Mucosa of rectum (tissue), 2 donors: Measurements from ENCODE around the gene MAP7.

ENCODE experiments used
- H3K27ac ChIP-seq, 2 donors: one replicate each; pipeline ENCODE4 v1.7.0; 2013; ENCODE audit warnings: inconsistent platforms in 2 of 2, low read depth in 2 of 2, low read length in 2 of 2
- H3K27me3 ChIP-seq, 2 donors: one replicate each; pipeline ENCODE4 v1.7.0; 2013; ENCODE audit warnings: low read length in 2 of 2; ENCODE audit not compliant: control insufficient read depth in 2 of 2, insufficient read depth in 2 of 2
- H3K36me3 ChIP-seq, 2 donors: one replicate each; pipeline ENCODE4 v1.7.0; 2013; ENCODE audit warnings: low read length in 2 of 2; ENCODE audit not compliant: control insufficient read depth in 2 of 2, insufficient read depth in 2 of 2
- H3K4me1 ChIP-seq, 2 donors: one replicate each; pipeline ENCODE4 v1.7.0; 2013; ENCODE audit warnings: low read length in 2 of 2, mild to moderate bottlenecking in 1 of 2; ENCODE audit not compliant: control insufficient read depth in 2 of 2, insufficient read depth in 2 of 2
- H3K4me3 ChIP-seq, 2 donors: one replicate each; pipeline ENCODE4 v1.7.0; 2013; ENCODE audit warnings: low read length in 2 of 2
- H3K9ac ChIP-seq, 2 donors: one replicate each; pipeline ENCODE4 v1.7.0; 2013; ENCODE audit warnings: low read length in 2 of 2, low read depth in 1 of 2, mild to moderate bottlenecking in 1 of 2
- H3K9me3 ChIP-seq, 2 donors: one replicate each; pipeline ENCODE4 v1.7.0; 2013; ENCODE audit warnings: low read length in 2 of 2; ENCODE audit not compliant: control insufficient read depth in 2 of 2
- donor health status: healthy.
- donor health status: Normal muscosa, but diverticular disease.

Gene MAP7

DNA sequence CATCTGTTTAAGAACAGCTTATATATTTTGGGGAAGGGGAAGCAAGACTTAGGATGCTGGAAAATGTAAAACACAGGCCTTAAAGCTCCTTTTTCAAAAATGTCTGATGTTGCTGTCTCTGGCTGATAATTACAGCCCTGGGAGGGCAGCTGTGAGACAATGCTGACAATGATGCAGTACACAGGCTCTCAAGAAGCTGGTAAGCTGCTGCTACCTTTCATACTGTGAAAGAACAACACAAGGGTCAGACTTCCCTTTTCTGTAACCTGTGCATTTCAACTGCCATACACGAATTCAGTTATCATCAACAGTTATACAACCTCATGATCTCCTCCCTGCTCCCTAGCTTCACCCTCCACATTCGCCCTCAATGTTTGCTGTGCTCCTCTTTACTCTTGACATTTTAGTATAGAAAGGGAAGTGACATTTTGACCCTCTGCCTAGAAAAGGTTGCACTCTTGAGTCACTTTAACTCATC lies 25.2 kb downstream of the MAP7 start:
- no peaks in the 10 kb centered on the region for H3K9me3 ChIP-seq
- H3K4me1 ChIP-seq: peaks cover 2 to 7% of the 10 kb centered on the region in 2 donors
- no peak overlapping the region for H3K4me3 ChIP-seq
- no peaks in the 10 kb centered on the region for H3K27me3 ChIP-seq
- H3K27ac ChIP-seq: no peak overlapping the region
- no peaks in the 10 kb centered on the region for H3K36me3 ChIP-seq
- H3K9ac ChIP-seq: no peak overlapping the region

- Histone ChIP-seq H3K27ac (no peak overlapping the region), H3K27me3 (no peaks in the 10 kb centered on the region), H3K9ac (no peak overlapping the region), H3K4me1 (peaks cover 2 to 7% of the 10 kb centered on the region in 2 donors), H3K9me3 (no peaks in the 10 kb centered on the region), H3K4me3 (no peak overlapping the region), H3K36me3 (no peaks in the 10 kb centered on the region)
Observed at GRCh38 chr6:136524339-136524935, 25.8 kb downstream of the MAP7 start.

- Histone ChIP-seq H3K4me1 (peaks cover 2 to 7% of the 10 kb centered on the region in 2 donors), H3K9me3 (no peaks in the 10 kb centered on the region), H3K9ac (no peak overlapping the region), H3K27ac (no peak overlapping the region), H3K27me3 (no peaks in the 10 kb centered on the region), H3K36me3 (no peaks in the 10 kb centered on the region), H3K4me3 (no peak overlapping the region)
Observed at GRCh38 chr6:136523196-136523595, 27.0 kb downstream of the MAP7 start.

GRCh38 chr6:136522636-136523035 lies 27.6 kb downstream of the MAP7 start:
- H3K27me3 ChIP-seq: no peaks in the 10 kb centered on the region
- no peak overlapping the region for H3K9ac ChIP-seq
- H3K9me3 ChIP-seq: no peaks in the 10 kb centered on the region
- H3K4me3 ChIP-seq: no peak overlapping the region
- H3K27ac ChIP-seq: no peak overlapping the region
- H3K36me3 ChIP-seq: no peaks in the 10 kb centered on the region
- H3K4me1 ChIP-seq: peaks cover 2 to 7% of the 10 kb centered on the region in 2 donors

GRCh38 chr6:136521911-136522310 lies 28.3 kb downstream of the MAP7 start:
- no peak overlapping the region for H3K27ac ChIP-seq
- H3K4me3 ChIP-seq: no peak overlapping the region
- peaks cover 2 to 7% of the 10 kb centered on the region in 2 donors for H3K4me1 ChIP-seq
- no peaks in the 10 kb centered on the region for H3K27me3 ChIP-seq
- H3K9ac ChIP-seq: no peak overlapping the region
- no peaks in the 10 kb centered on the region for H3K9me3 ChIP-seq
- H3K36me3 ChIP-seq: no peaks in the 10 kb centered on the region

DNA sequence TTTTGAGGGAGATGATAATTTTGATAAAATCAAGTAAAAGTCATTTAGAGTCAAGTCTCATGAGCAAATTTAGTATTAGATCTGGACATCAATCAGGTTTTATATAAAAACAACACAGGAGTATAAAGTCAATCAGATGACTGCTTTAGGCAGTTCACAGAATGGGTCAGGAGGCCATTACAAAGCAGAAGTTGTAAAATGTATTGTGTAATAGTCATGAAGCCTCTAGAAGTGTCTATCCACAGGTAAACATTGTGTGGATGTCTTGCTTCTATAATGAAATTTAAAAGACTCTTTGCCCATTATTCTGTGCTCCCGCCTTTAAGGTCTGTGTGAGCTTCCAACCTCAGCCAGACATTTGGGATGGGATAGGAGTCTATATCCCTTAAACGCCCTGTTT lies 28.8 kb downstream of the MAP7 start:
- Histone ChIP-seq H3K9me3 (no peaks in the 10 kb centered on the region), H3K36me3 (no peaks in the 10 kb centered on the region), H3K27ac (no peak overlapping the region), H3K4me3 (no peak overlapping the region), H3K27me3 (no peaks in the 10 kb centered on the region), H3K9ac (no peak overlapping the region), H3K4me1 (peaks cover 2 to 3% of the 10 kb centered on the region in 2 donors)

DNA sequence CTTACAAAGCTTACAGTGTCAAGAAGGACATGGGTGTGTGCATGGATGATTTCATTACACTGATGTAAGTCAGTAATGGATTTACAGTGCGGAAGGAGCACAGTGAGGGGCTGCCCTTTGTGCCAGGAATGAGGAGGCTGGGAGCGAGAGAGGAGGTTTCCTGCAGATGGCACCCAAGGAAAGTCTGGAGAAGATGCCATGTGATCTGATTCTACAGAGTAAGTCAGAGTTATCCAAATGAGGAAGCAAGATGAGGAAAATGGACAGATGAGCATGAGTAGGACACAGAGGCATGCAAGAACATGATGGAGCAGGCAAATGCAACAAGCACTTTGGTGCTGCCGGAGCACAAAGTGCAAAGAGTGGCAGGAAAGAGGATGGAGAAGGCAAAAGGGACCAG lies 29.7 kb downstream of the MAP7 start:
- no peak overlapping the region for H3K9ac ChIP-seq
- H3K27me3 ChIP-seq: no peaks in the 10 kb centered on the region
- no peak overlapping the region for H3K4me3 ChIP-seq
- H3K36me3 ChIP-seq: no peaks in the 10 kb centered on the region
- no peaks in the 10 kb centered on the region for H3K9me3 ChIP-seq
- no peak overlapping the region for H3K27ac ChIP-seq
- peaks cover 0 to 2% of the 10 kb centered on the region in 2 donors for H3K4me1 ChIP-seq

GRCh38 chr6:136517582-136517981 lies 32.6 kb downstream of the MAP7 start:
- Histone ChIP-seq H3K4me3 (no peak overlapping the region), H3K36me3 (no peaks in the 10 kb centered on the region), H3K27ac (no peak overlapping the region), H3K9ac (no peak overlapping the region), H3K27me3 (no peaks in the 10 kb centered on the region), H3K9me3 (no peaks in the 10 kb centered on the region), H3K4me1 (no peaks in the 10 kb centered on the region)

- Histone ChIP-seq H3K27me3 (no peaks in the 10 kb centered on the region), H3K27ac (no peak overlapping the region), H3K4me3 (no peak overlapping the region), H3K4me1 (no peaks in the 10 kb centered on the region), H3K9ac (no peak overlapping the region), H3K9me3 (no peaks in the 10 kb centered on the region), H3K36me3 (no peaks in the 10 kb centered on the region)
Observed at GRCh38 chr6:136517002-136517401, 33.2 kb downstream of the MAP7 start.

- no peaks in the 10 kb centered on the region for H3K9me3 ChIP-seq
- no peak overlapping the region for H3K4me3 ChIP-seq
- H3K36me3 ChIP-seq: peaks cover 0 to 2% of the 10 kb centered on the region in 2 donors
- H3K27ac ChIP-seq: no peak overlapping the region
- H3K27me3 ChIP-seq: no peaks in the 10 kb centered on the region
- H3K4me1 ChIP-seq: peaks cover 0 to 5% of the 10 kb centered on the region in 2 donors
- no peak overlapping the region for H3K9ac ChIP-seq
Observed at GRCh38 chr6:136514591-136514990, 35.6 kb downstream of the MAP7 start.
